ENCODE data around the gene DCAF17.
A peak's percentile ranks its signal among the peaks of the same experiment; 100 is the strongest.
"Not testable (repeated sequence)": the region's sequence is repeated elsewhere in the genome, so short reads cannot be mapped to it uniquely, and the experiment has no call there.

The DCAF17 gene

GRCh38 chr2:171513719-171514160, 79.7 kb downstream of the DCAF17 start:
- DNase-seq (ENCODE audit: low read depth in 2 of 2): no peak

GRCh38 chr2:171514908-171515582, 81.0 kb downstream of the DCAF17 start:
- DNase-seq (ENCODE audit: low read depth in 2 of 2): no peak

- DNase-seq (ENCODE audit: low read depth in 2 of 2): no peak
These were observed 81.8 kb downstream of the DCAF17 start for GRCh38 chr2:171515672-171516298.

- DNase-seq (ENCODE audit: low read depth in 2 of 2): no peak
These were observed 82.8 kb downstream of the DCAF17 start for GRCh38 chr2:171516793-171517192.

GRCh38 chr2:171520471-171520870, 86.4 kb downstream of the DCAF17 start:
- DNase-seq (ENCODE audit: low read depth in 2 of 2): no peak

- no peak for DNase-seq (ENCODE audit: low read depth in 2 of 2)
These were observed 87.5 kb downstream of the DCAF17 start for GRCh38 chr2:171521361-171522051.

- peak; percentile 72 to 75 for DNase-seq (ENCODE audit: low read depth in 2 of 2)
These were observed 88.2 kb downstream of the DCAF17 start, which contains the start of gene CYBRD1 for GRCh38 chr2:171522052-171522787. CYBRD1 (plus strand) TSS chr2:171522474; CDS start chr2:171522546, 72 bp downstream.

- no peak for DNase-seq (ENCODE audit: low read depth in 2 of 2)
These were observed 88.7 kb downstream of the DCAF17 start for GRCh38 chr2:171522788-171523087.

- DNase-seq (ENCODE audit: low read depth in 2 of 2): no peak
These were observed 89.3 kb downstream of the DCAF17 start for GRCh38 chr2:171523088-171524017.

GRCh38 chr2:171524018-171524401, 90.0 kb downstream of the DCAF17 start:
- no peak for DNase-seq (ENCODE audit: low read depth in 2 of 2)

- no peak for DNase-seq (ENCODE audit: low read depth in 2 of 2)
These were observed 95.9 kb downstream of the DCAF17 start for GRCh38 chr2:171529914-171530313.

GRCh38 chr2:171530378-171530777, 96.4 kb downstream of the DCAF17 start:
- no peak for DNase-seq (ENCODE audit: low read depth in 2 of 2)

GRCh38 chr2:171530859-171531258, 96.8 kb downstream of the DCAF17 start:
- DNase-seq (ENCODE audit: low read depth in 2 of 2): not testable (repeated sequence)

GRCh38 chr2:171531291-171531690, 97.3 kb downstream of the DCAF17 start:
- DNase-seq (ENCODE audit: low read depth in 2 of 2): no peak

- no peak for DNase-seq (ENCODE audit: low read depth in 2 of 2)
These were observed 97.9 kb downstream of the DCAF17 start for GRCh38 chr2:171531836-171532450.

GRCh38 chr2:171533331-171533730, 99.3 kb downstream of the DCAF17 start:
- DNase-seq (ENCODE audit: low read depth in 2 of 2): no peak

Data from fibroblast of skin of left quadriceps (primary cell).